Uterus (tissue), 4 donors: ENCODE results near the gene PRKN. TPM values are rescaled to one million over a fixed set of nuclear protein-coding genes. Genes with fewer than 3 reads are reported as not detected.
"Not testable (repeated sequence)": the region's sequence is repeated elsewhere in the genome, so short reads cannot be mapped to it uniquely, and the experiment has no call there.

Source experiments
- DNase-seq, 2 donors: peaks; one replicate each; pipeline ENCODE4 v3.0.0-alpha.2; 2019 to 2020
- H3K27ac ChIP-seq, 2 donors: fragments of 200-600 bp; sonication (generic); 1 replicate in 1 of 2; 2 replicates in 1 of 2; pipeline ENCODE4 v1.5.1; 2016 to 2018
- H3K27me3 ChIP-seq, 2 donors: fragments of 200-600 bp; sonication (generic); one replicate each; pipeline ENCODE4 v1.5.1; 2018 to 2019; ENCODE audit warnings: control low read depth in 1 of 2
- H3K36me3 ChIP-seq, 2 donors: fragments of 200-600 bp; sonication (generic); one replicate each; pipeline ENCODE4 v1.5.1; 2019; ENCODE audit warnings: control low read depth in 1 of 2
- H3K4me1 ChIP-seq, 2 donors: fragments of 200-600 bp; sonication (generic); one replicate each; pipeline ENCODE4 v1.5.1; 2018 to 2019; ENCODE audit warnings: control low read depth in 1 of 2
- H3K4me3 ChIP-seq, 2 donors: fragments of 200-600 bp; sonication (generic); 1 replicate in 1 of 2; 2 replicates in 1 of 2; pipeline ENCODE4 v1.5.1; 2018 to 2019; ENCODE audit warnings: mild to moderate bottlenecking in 1 of 2
- H3K9me3 ChIP-seq, 2 donors: fragments of 200-600 bp; sonication (generic); one replicate each; pipeline ENCODE4 v1.5.1; 2019; ENCODE audit warnings: control low read depth in 1 of 2
- POLR2A ChIP-seq, 2 donors: fragments of 450-650 bp; IDR thresholded peaks; one replicate each; pipeline ENCODE4 v1.6.1; 2016; ENCODE audit warnings: antibody characterized with exemption in 2 of 2, mild to moderate bottlenecking in 1 of 2, moderate library complexity in 1 of 2
- intact Hi-C: fragments of 100-400 bp; cut with DNase I; formaldehyde crosslinking; loops from one replicate; pipeline ENCODE4 v1.15.1; 2023; ENCODE audit warnings: low total_unique reads
- total RNA-seq, 4 donors: library from RNA; depleted of rRNA in 3 of 4; stranded (reverse); fragments of >200 nt in 3 of 4; gene quantifications; one replicate each; pipeline versions ENCODE4 v1.1.0 to v1.2.4, GENCODE V29; 2014 to 2023
- TF ChIP-seq, protein P1 (sequence below), 4 experiments: fragments of 200-600 bp in 2 of 4; fragments of 450-650 bp in 2 of 4; sonication (generic) in 2 of 4; IDR thresholded peaks; one replicate each; pipeline ENCODE4 v1.5.1; 2016 to 2019; ENCODE audit warnings: antibody characterized with exemption in 4 of 4, mild to moderate bottlenecking in 2 of 4, moderate library complexity in 1 of 4
- donor health status: DM: yes; HTN: yes; CAD: no.

Gene PRKN
- total RNA-seq, 4 donors from 2014 or later: 10.2 to 21.3 (median 13.1) TPM

DNA sequence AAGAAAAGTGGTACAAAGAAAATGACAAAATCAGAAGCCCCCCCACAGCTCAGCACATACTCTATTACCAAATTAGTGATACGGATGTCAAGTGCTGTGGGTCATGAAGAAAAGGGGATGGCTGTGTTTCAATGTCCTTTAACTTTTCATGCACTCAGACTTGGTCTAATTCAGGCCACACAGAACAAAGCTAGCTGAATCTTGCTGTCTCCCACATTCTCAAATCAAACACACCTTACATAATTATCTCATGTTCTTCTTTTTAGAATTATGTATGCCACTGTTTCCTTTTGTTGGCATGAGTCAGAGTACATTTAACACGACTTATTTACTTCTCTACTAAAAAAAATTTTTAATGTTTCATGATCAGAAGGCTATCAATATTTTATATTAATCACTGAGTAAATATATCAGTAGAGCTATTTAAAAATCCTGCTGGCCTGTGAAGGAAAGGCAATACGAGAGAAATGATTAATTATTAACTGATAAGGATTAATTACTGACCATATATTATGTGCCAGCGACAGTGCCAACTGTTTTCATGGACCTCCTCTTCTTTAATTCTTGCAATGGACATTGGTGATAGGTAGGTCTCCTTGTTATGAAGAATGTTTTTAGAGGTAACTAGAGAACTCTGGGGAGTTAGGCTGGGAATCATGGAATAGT lies 857.2 kb downstream of the PRKN start:
- H3K27ac ChIP-seq: no peak overlapping the region
- intact Hi-C loops: no loop called here
- TF ChIP-seq, protein P1, sequence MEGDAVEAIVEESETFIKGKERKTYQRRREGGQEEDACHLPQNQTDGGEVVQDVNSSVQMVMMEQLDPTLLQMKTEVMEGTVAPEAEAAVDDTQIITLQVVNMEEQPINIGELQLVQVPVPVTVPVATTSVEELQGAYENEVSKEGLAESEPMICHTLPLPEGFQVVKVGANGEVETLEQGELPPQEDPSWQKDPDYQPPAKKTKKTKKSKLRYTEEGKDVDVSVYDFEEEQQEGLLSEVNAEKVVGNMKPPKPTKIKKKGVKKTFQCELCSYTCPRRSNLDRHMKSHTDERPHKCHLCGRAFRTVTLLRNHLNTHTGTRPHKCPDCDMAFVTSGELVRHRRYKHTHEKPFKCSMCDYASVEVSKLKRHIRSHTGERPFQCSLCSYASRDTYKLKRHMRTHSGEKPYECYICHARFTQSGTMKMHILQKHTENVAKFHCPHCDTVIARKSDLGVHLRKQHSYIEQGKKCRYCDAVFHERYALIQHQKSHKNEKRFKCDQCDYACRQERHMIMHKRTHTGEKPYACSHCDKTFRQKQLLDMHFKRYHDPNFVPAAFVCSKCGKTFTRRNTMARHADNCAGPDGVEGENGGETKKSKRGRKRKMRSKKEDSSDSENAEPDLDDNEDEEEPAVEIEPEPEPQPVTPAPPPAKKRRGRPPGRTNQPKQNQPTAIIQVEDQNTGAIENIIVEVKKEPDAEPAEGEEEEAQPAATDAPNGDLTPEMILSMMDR (IDR thresholded peaks at IDR 0.05): no peak
- no peak for TF ChIP-seq POLR2A (IDR thresholded peaks at IDR 0.05)

DNA sequence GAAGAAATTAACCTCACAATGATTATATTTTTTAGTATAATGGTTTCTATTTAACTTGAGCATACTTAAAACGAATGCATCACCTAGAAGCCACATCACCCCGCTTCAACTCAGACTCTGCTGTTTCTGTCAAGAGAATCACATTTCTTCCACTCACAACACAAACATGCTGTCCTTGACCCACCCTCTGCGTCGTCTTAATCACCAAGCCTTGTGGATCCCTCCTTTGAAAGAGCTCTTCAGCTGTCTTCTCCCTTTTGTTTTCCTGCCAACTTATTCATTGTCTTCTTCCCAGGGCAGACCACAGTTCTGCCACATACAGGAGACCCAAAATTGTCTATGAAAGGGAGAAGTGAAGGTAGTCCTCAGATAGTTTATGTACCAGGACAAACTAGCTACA lies 858.1 kb downstream of the PRKN start:
- Histone ChIP-seq H3K4me3 (no peak overlapping the region), H3K27ac (no peak overlapping the region), H3K27me3 (no peaks in the 10 kb centered on the region), H3K36me3 (no peaks in the 10 kb centered on the region), H3K4me1 (no peaks in the 10 kb centered on the region), H3K9me3 (no peaks in the 10 kb centered on the region)
- TF ChIP-seq, protein P1 (IDR thresholded peaks at IDR 0.05): no peak
- DNase-seq: no peak
- intact Hi-C loops: no loop called here

More for the DNA sequence above, 857.2 kb downstream of the PRKN start:
- no peak overlapping the region for H3K4me3 ChIP-seq
- H3K36me3 ChIP-seq: no peaks in the 10 kb centered on the region
- no peaks in the 10 kb centered on the region for H3K9me3 ChIP-seq
- no peak for DNase-seq
- no peaks in the 10 kb centered on the region for H3K4me1 ChIP-seq
- H3K27me3 ChIP-seq: no peaks in the 10 kb centered on the region

DNA sequence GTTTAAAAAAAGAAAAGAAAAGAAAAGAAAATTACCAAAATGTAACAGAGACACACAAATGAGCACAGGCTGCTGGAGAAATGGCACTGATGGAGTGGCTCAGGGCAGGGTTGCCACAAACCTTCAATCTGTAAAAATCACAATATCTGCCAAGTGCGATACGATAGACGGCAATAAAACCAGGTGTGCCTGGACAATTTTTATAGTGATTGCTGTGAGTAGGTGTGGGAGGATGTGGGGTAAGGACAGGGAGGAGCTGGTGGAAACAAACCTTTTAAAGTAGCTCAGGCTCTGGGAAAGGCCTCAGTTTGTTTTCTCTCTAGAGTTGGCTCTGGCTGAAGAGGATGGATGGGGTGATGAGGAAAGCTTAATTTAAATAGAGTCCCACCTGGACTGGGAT lies 861.0 kb downstream of the PRKN start:
- Histone ChIP-seq H3K4me1 (no peaks in the 10 kb centered on the region), H3K4me3 (no peak overlapping the region), H3K9me3 (no peaks in the 10 kb centered on the region), H3K27me3 (no peaks in the 10 kb centered on the region), H3K27ac (no peak overlapping the region), H3K36me3 (no peaks in the 10 kb centered on the region)
- DNase-seq: no peak
- intact Hi-C loops: no loop called here
- no peak for TF ChIP-seq POLR2A (IDR thresholded peaks at IDR 0.05)
- TF ChIP-seq, protein P1 (IDR thresholded peaks at IDR 0.05): no peak

DNA sequence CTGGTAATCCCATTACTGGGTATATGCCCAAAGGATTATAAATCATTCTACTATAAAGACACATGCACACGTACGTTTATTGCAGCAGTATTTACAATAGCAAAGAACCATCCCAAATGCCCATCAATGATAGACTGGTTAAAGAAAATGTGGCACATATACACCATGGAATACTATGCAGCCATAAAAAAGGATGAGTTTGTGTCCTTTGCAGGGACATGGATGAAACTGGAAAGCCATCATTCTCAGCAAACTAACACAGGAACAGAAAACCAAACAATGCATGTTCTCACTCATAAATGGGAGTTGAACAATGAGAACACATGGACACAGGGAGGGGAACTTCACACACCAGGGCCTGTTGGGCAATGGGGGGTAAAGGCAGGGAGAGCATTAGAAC lies 866.5 kb downstream of the PRKN start:
- intact Hi-C loops, H3K4me1 ChIP-seq, H3K9me3 ChIP-seq, H3K27ac ChIP-seq, H3K4me3 ChIP-seq, H3K27me3 ChIP-seq, H3K36me3 ChIP-seq, DNase-seq: not testable (repeated sequence)

DNA sequence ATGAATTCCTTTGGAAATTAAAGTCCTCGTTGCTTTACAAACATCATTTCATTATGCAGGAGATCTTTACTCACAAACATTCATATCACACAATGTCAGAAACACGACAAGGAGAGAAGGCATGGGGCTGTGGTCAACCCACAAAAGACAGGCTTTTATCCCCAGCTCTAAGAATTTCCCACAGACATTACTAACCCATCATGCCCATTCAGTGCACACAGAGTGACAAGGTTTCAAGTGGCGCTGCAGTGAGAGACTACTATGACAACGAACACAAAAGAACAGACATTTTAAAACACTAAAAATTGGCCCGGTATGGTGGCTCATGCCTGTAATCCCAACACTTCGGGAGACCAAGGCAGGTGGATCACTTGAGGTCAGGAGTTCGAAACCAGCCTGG lies 873.9 kb downstream of the PRKN start:
- Histone ChIP-seq H3K9me3 (no peaks in the 10 kb centered on the region), H3K4me1 (no peaks in the 10 kb centered on the region), H3K4me3 (no peak overlapping the region), H3K36me3 (no peaks in the 10 kb centered on the region), H3K27ac (no peak overlapping the region), H3K27me3 (no peaks in the 10 kb centered on the region)
- no peak for TF ChIP-seq POLR2A (IDR thresholded peaks at IDR 0.05)
- TF ChIP-seq, protein P1 (IDR thresholded peaks at IDR 0.05): no peak
- intact Hi-C loops: no loop called here
- DNase-seq: no peak

DNA sequence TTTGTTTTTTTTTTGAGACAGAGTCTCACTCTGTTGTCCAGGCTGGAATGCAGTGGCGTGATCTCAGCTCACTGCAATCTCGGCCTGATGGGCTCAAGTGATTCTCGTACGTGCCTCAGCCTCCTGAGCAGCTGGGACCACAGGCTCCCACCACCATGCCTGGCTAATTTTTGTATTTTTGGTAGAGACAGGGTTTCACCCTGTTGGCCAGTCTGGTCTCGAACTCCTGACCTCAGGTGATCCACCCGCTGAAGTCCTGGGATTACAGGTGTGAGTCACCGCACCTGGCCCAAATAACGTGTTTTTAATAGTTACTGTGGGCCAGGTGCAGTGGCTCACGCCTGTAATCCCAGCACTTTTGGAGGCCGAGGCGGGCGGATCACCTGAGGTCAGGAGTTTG lies 876.1 kb downstream of the PRKN start:
- H3K4me1 ChIP-seq, intact Hi-C loops, H3K36me3 ChIP-seq, H3K27ac ChIP-seq, H3K4me3 ChIP-seq, H3K9me3 ChIP-seq, DNase-seq, H3K27me3 ChIP-seq: not testable (repeated sequence)
